Neuronal stem cell (in vitro differentiated cells): ENCODE data around the gene ATP6V0E1.

ENCODE experiments used
- DNase-seq: peaks from one replicate; pipeline ENCODE4 v3.0.0-alpha.2; 2013; ENCODE audit warnings: low spot score
- H2AFZ ChIP-seq: one replicate; pipeline ENCODE4 v1.6.1; 2013; ENCODE audit warnings: mild to moderate bottlenecking, low read length, inconsistent platforms
- H2AK5ac ChIP-seq: 2 replicates; pipeline ENCODE4 v1.6.1; 2013; ENCODE audit warnings: low read depth, mild to moderate bottlenecking, inconsistent platforms, low read length, moderate library complexity, mixed read lengths
- H2BK120ac ChIP-seq: 2 replicates; pipeline ENCODE4 v1.6.1; 2013; ENCODE audit warnings: low read depth, mild to moderate bottlenecking, inconsistent platforms, low read length, moderate library complexity, mixed read lengths
- H2BK12ac ChIP-seq: one replicate; pipeline ENCODE4 v1.6.1; 2013; ENCODE audit warnings: low read length, inconsistent platforms
- H2BK15ac ChIP-seq: 2 replicates; pipeline ENCODE4 v1.6.1; 2013; ENCODE audit warnings: mild to moderate bottlenecking, low read length, inconsistent platforms, mixed read lengths
- H2BK5ac ChIP-seq: one replicate; pipeline ENCODE4 v1.6.1; 2013; ENCODE audit warnings: inconsistent platforms, mild to moderate bottlenecking, low read length, moderate library complexity
- H3K14ac ChIP-seq: one replicate; pipeline ENCODE4 v1.6.1; 2013; ENCODE audit warnings: low read length, inconsistent platforms
- H3K18ac ChIP-seq: 2 replicates; pipeline ENCODE4 v1.6.1; 2013; ENCODE audit warnings: low read length, inconsistent platforms
- H3K23ac ChIP-seq: 2 replicates; pipeline ENCODE4 v1.6.1; 2013; ENCODE audit warnings: low read depth, mild to moderate bottlenecking, mixed read lengths, low read length, inconsistent platforms; ENCODE audit not compliant: poor library complexity
- H3K27ac ChIP-seq: replicated peaks from 3 replicates; pipeline ENCODE4 v1.5.1; 2013; ENCODE audit warnings: low read length, inconsistent platforms
- H3K27me3 ChIP-seq, 3 experiments: 2 replicates each; pipeline ENCODE4 v1.6.1; 2013; ENCODE audit warnings: low read length in 3 of 3, mild to moderate bottlenecking in 2 of 3, inconsistent platforms in 1 of 3, low read depth in 1 of 3, mixed read lengths in 1 of 3, moderate library complexity in 1 of 3; ENCODE audit not compliant: control insufficient read depth in 3 of 3, insufficient read depth in 3 of 3
- H3K36me3 ChIP-seq, 2 donors: replicated peaks in 1 of 2; 2 replicates each; pipeline ENCODE4 v1.6.1; 2013; ENCODE audit warnings: low read length in 2 of 2; ENCODE audit not compliant: control insufficient read depth in 2 of 2, insufficient read depth in 2 of 2
- H3K4ac ChIP-seq: 2 replicates; pipeline ENCODE4 v1.6.1; 2013; ENCODE audit warnings: inconsistent platforms, mild to moderate bottlenecking, low read length, moderate library complexity
- H3K4me1 ChIP-seq, 2 donors: 1 replicate in 1 of 2; 2 replicates in 1 of 2; pipeline ENCODE4 v1.6.1; 2013; ENCODE audit warnings: low read length in 2 of 2, low read depth in 1 of 2; ENCODE audit not compliant: control insufficient read depth in 2 of 2, insufficient read depth in 1 of 2
- H3K4me2 ChIP-seq: one replicate; pipeline ENCODE4 v1.6.1; 2013; ENCODE audit warnings: mild to moderate bottlenecking, low read length, inconsistent platforms; ENCODE audit not compliant: insufficient read depth, poor library complexity, severe bottlenecking
- H3K4me3 ChIP-seq, 2 donors: 2 replicates each; pipeline ENCODE4 v1.5.1; 2013; ENCODE audit warnings: low read length in 2 of 2, mild to moderate bottlenecking in 2 of 2, inconsistent platforms in 1 of 2, moderate library complexity in 1 of 2
- H3K79me1 ChIP-seq: one replicate; pipeline ENCODE4 v1.6.1; 2013; ENCODE audit warnings: low read depth, mild to moderate bottlenecking, inconsistent platforms, low read length, moderate library complexity
- H3K9ac ChIP-seq: one replicate; pipeline ENCODE4 v1.6.1; 2013; ENCODE audit warnings: mild to moderate bottlenecking, low read depth, low read length, inconsistent platforms; ENCODE audit not compliant: poor library complexity
- H3K9me3 ChIP-seq, 2 donors: replicated peaks in 1 of 2; 2 replicates each; pipeline versions ENCODE3 to v1.6.1; 2013; ENCODE audit warnings: low read length in 2 of 2, mild to moderate bottlenecking in 2 of 2, inconsistent platforms in 1 of 2, low read depth in 1 of 2, mixed read lengths in 1 of 2, moderate library complexity in 1 of 2; ENCODE audit not compliant: control insufficient read depth in 2 of 2, insufficient read depth in 1 of 2
- H4K8ac ChIP-seq: one replicate; pipeline ENCODE4 v1.6.1; 2013; ENCODE audit warnings: low read depth, mild to moderate bottlenecking, inconsistent platforms, low read length, moderate library complexity
- H4K91ac ChIP-seq: one replicate; pipeline ENCODE4 v1.6.1; 2013; ENCODE audit warnings: low read length, low read depth, mild to moderate bottlenecking, inconsistent platforms; ENCODE audit not compliant: poor library complexity
- WGBS, 2 donors: extraction: QIAGEN DNeasy Blood & Tissue Kit; methylation state at CpG; one replicate each; pipeline ENCODE4 v1.1.7; 2013; ENCODE audit warnings: missing lambda C conversion rate in 2 of 2, mixed read lengths in 1 of 2; ENCODE audit not compliant: insufficient read length in 2 of 2, insufficient replicate concordance in 1 of 2; ENCODE audit errors: extremely low coverage in 2 of 2; 5-methylcytosine and 5-hydroxymethylcytosine counted together

Gene ATP6V0E1

DNA sequence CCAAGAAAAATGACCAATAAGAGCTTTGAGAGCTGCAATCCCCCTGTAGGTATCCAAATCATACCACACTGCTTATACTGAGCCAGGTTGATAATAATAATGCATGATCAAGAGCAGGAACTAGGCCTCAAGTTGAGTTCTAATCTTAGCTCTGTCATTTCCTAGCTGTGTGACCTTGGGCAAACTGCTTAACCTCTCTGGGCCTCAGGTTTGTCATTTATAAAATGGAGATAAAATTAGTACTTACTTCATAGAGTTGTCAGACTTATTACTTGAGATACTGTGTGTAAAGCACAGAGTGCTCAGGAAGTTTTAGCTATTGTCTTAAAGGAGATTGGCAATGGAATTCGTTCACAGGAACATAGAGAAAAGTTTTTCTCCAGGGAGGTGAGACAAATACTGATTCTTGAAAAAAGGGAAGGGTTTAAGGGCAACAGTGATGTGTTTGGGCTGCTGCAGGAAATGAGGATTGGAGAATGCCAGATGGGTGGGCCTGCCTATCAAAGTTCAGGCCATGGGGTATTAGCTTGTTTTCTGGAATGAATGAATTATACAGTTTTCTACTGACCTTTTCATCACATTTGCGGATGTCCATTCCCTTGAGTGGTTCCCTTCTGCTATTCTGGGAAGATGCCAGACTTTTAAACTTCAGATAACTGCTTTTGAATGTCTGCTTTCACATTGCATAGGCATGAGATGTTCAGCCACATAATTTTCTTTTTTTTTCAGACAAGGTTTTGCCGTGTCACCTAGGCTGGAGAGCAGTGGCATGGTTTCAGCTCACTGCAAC, 10.2 kb upstream of the ATP6V0E1 start:
- Histone ChIP-seq H4K8ac (no peak overlapping the region), H2BK5ac (no peak overlapping the region)
- no CpG with 5 or more reads among the region's 3 CpGs for WGBS, 2 donors

DNA sequence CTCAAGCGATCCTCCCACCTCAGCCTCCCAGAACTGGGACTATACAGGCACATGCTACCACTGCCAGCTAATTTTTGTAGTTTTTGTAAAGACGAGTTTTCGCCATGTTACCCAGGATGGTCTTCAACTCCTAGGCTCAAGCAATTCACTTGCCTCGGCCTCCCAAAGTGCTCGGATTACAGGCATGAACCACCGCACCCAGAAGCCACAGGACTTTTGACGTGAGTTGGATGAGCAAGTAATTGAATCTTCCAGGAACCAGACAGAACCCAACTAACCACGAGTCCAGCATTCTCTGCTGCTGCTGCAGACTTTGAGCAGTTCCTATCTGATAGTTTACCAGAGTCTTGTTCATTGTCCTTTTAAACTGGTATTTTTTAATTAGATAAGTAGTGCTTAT, 9.6 kb upstream of the ATP6V0E1 start:
- Histone ChIP-seq H3K9ac (no peak overlapping the region), H3K9me3 (no peaks in the 10 kb centered on the region), H2AFZ (no peak overlapping the region), H3K18ac (no peak overlapping the region), H3K4me3 (no peak overlapping the region), H2BK12ac (no peak overlapping the region), H3K79me1 (no peaks in the 10 kb centered on the region), H3K14ac (no peak overlapping the region), H2AK5ac (no peak overlapping the region), H3K23ac (no peak overlapping the region), H4K8ac (no peak overlapping the region), H3K27me3 (no peaks in the 10 kb centered on the region), H4K91ac (no peak overlapping the region), H2BK120ac (no peak overlapping the region), H2BK5ac (no peak overlapping the region), H2BK15ac (no peak overlapping the region), H3K4me1 (no peaks in the 10 kb centered on the region), H3K27ac (no peak overlapping the region), H3K36me3 (peaks cover 5 to 14% of the 10 kb centered on the region in 2 donors), H3K4ac (no peak overlapping the region), H3K4me2 (no peak overlapping the region)
- WGBS, 2 donors, result no CpG with 5 or more reads among the region's 8 CpGs
- no peak for DNase-seq

More for the DNA sequence above, 10.2 kb upstream of the ATP6V0E1 start:
- Histone ChIP-seq H4K91ac (no peak overlapping the region), H2AK5ac (no peak overlapping the region), H2AFZ (no peak overlapping the region), H3K4me3 (no peak overlapping the region), H2BK12ac (no peak overlapping the region), H3K14ac (no peak overlapping the region), H3K27ac (no peak overlapping the region), H3K4me2 (no peak overlapping the region), H3K36me3 (peaks cover 7 to 18% of the 10 kb centered on the region in 2 donors), H3K9me3 (no peaks in the 10 kb centered on the region), H2BK15ac (no peak overlapping the region), H3K27me3 (no peaks in the 10 kb centered on the region), H3K18ac (no peak overlapping the region), H3K4me1 (no peaks in the 10 kb centered on the region), H3K79me1 (no peaks in the 10 kb centered on the region), H3K9ac (no peak overlapping the region), H3K4ac (no peak overlapping the region), H2BK120ac (no peak overlapping the region), H3K23ac (no peak overlapping the region)
- DNase-seq, result no peak

DNA sequence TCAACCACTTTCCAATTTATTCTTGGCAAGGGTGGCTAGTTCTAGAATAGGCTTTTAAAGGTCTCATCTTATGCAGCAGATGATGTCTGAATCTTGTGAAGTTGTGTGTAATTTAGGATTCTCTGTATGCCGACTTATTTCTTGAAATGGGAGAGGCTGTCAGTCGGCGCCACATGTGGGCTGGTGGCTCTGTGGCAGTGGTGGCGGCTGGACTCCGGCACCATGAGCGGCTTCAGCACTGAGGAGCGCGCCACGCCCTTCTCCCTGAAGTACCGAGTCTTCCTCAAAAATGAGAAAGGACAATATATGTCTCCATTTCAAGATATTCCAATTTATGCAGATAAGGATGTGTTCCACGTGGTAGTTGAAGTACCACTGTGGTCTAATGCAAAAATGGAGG, 8.3 kb upstream of the ATP6V0E1 start:
- H3K14ac ChIP-seq, result no peak overlapping the region
- no peak overlapping the region for H3K23ac ChIP-seq
- no peak overlapping the region for H4K91ac ChIP-seq
- no peak overlapping the region for H3K18ac ChIP-seq
- H2AK5ac ChIP-seq, result no peak overlapping the region
- no peaks in the 10 kb centered on the region for H3K79me1 ChIP-seq
- H3K4me2 ChIP-seq, result no peak overlapping the region
- no peak overlapping the region for H3K9ac ChIP-seq
- H3K4me3 ChIP-seq, result no peak overlapping the region
- H2BK5ac ChIP-seq, result no peak overlapping the region
- no peak overlapping the region for H2BK15ac ChIP-seq
- DNase-seq, result no peak
- H2BK12ac ChIP-seq, result no peak overlapping the region
- H3K27ac ChIP-seq, result no peak overlapping the region
- no peaks in the 10 kb centered on the region for H3K9me3 ChIP-seq
- H2BK120ac ChIP-seq, result no peak overlapping the region
- H4K8ac ChIP-seq, result no peak overlapping the region
- H3K4ac ChIP-seq, result no peak overlapping the region
- peaks cover under 1 to 2% of the 10 kb centered on the region in 2 donors for H3K36me3 ChIP-seq
- H3K4me1 ChIP-seq, result no peaks in the 10 kb centered on the region
- WGBS, 2 donors, result no CpG with 5 or more reads among the region's 11 CpGs
- no peak overlapping the region for H2AFZ ChIP-seq
- H3K27me3 ChIP-seq, result no peaks in the 10 kb centered on the region

DNA sequence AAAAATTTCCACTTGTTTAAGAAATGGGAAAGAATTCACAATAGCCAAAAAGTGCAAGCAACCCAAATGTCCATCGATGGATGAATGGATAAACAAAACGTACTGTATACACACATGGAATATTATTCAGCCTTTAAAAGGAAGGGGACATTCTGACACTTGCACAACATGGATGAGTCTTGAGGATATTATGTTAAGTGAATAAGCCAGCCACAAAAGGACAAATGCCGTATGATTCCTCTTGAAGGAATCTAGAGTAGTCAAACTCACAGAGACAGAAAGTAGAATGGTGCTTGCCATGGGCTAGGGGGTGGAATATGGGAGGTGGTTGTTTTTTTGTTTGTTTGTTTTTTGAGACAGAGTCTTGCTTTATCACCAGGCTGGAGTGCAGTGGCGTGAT, 3.8 kb upstream of the ATP6V0E1 start:
- Histone ChIP-seq H3K4me2 (no peak overlapping the region), H4K8ac (no peak overlapping the region), H3K27me3 (no peaks in the 10 kb centered on the region), H3K9me3 (no peaks in the 10 kb centered on the region), H2BK12ac (no peak overlapping the region), H3K36me3 (no peaks in the 10 kb centered on the region), H4K91ac (no peak overlapping the region), H3K4me1 (peaks cover 0 to 2% of the 10 kb centered on the region in 2 donors), H3K4ac (no peak overlapping the region), H2BK15ac (no peak overlapping the region), H2BK5ac (no peak overlapping the region), H3K79me1 (peaks cover 4% of the 10 kb centered on the region), H3K4me3 (no peak overlapping the region), H3K23ac (no peak overlapping the region), H3K27ac (no peak overlapping the region), H3K14ac (no peak overlapping the region), H3K18ac (no peak overlapping the region), H2AFZ (no peak overlapping the region), H2BK120ac (no peak overlapping the region), H3K9ac (no peak overlapping the region), H2AK5ac (no peak overlapping the region)
- no CpG with 5 or more reads among the region's 4 CpGs for WGBS, 2 donors
- no peak for DNase-seq
